GM11168 (cell line): ENCODE results near the gene GDF7.

Experiments used
- in situ Hi-C: fragments of 300-500 bp; cut with MboI; formaldehyde crosslinking; loops from one replicate; pipeline ENCODE4 v1.12.0; 2022; ENCODE audit warnings: low sequenced_read_pairs; ENCODE audit not compliant: unreplicated experiment

The GDF7 gene

DNA sequence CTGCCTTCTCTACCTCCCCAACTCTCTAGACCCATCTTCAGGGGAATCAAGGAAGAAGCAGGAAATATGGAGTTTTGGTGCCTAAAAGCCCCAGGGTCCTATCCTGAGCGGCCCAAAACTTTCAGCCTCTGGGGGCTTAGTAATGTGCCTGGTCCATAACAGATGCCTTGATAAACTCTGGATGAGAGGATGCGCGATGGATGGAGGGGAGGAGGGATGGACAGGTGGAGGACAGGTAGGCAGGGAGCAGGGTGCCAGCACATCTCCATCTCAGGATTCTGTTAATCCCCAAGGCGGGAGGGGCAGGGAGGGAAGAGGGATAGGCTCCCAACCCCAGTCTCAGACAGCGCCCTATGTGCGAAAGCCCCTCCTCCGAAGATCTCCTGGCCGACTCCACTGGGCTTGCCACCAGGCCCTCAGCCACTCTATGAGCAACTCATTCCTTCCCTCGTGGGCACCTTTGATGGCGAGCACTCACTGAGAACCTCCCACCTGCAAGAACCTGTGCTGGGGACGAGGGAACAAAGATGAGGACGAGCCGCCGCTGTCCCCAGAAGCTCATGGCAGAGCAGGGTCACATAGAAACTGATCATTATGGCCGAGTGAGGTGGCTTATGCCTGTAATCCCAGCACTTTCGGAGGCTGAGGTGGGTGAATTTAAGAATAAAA, 39.1 kb upstream of the GDF7 start:
- in situ Hi-C loops = loop anchor here (25.0 kb wide), 1 partner anchor 391 kb away; the partner anchor contains the start of gene SDC1

DNA sequence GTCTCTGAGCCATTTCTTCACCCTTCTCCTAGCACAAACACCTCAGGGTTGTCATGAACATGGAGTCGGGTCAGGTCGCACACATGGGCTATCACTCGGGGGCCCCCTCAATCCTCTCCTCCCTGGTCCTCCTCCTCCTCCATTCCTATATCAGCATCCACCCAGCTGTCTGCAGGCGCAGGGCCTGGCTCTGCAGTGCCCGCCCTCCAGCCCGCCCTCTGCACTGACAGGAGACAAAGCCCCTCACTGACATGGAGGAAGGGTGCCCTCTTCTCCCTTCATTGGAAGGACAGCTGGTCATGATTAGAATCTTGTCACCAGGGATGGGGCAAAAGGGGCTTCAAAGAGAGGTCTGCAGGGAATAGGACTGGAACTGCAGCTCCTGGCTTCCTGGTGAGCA, 37.8 kb upstream of the GDF7 start:
- in situ Hi-C loops = loop anchor here (25.0 kb wide), 1 partner anchor 392 kb away; the partner anchor contains the start of gene SDC1

DNA sequence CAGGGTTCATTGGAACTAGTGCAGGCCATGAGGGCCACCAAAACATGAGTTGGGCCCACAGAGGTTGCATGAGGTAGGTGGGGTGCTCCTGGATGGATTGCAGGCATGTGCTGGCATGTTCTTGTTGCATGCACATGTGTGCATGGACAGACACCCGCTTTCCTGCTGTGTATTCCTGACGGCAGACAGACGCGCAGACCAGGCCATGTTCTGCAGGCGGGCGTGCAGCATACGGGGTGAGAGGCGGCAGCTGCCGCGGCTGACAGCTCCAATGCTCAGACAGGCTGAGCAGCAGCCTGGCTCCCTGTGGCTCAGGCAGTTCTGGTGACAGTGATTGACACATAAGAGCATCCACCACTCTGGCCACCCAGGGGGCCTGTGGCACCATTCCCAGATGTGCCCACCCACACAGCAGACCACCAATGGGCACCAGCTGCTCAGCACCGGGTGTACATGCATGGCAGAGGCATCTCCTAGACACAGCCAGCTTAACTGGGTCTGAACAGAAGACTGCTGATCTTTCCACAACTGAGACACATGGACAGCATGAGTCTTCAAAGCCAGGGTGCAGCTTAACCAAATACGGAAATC, 37.3 kb upstream of the GDF7 start:
- in situ Hi-C loops = loop anchor here (5.0 to 25.0 kb wide), 2 partner anchors 187 to 392 kb away; partner anchors contain the start of gene SDC1

DNA sequence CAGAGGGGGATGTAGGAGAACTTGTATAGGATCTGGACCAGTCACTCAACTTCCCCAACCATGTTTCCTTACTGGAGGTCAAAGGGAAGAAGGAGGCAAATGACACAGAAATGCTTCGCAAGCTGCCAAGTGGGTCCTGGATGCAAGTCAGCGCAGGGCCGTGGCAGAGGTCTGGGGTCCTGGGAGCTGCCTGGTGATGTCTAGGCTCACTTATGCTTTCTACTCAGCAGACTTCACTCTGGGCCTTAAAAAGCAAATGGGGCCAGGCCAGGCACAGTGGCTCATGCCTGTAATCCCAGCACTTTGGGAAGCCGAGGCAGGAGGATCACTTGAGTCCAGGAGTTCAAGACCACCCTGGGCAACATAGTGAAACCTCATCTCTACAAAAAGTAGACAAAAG, 36.0 kb upstream of the GDF7 start:
- in situ Hi-C loops = loop anchor here (5.0 to 25.0 kb wide), 2 partner anchors 189 to 394 kb away; partner anchors contain the start of gene SDC1

DNA sequence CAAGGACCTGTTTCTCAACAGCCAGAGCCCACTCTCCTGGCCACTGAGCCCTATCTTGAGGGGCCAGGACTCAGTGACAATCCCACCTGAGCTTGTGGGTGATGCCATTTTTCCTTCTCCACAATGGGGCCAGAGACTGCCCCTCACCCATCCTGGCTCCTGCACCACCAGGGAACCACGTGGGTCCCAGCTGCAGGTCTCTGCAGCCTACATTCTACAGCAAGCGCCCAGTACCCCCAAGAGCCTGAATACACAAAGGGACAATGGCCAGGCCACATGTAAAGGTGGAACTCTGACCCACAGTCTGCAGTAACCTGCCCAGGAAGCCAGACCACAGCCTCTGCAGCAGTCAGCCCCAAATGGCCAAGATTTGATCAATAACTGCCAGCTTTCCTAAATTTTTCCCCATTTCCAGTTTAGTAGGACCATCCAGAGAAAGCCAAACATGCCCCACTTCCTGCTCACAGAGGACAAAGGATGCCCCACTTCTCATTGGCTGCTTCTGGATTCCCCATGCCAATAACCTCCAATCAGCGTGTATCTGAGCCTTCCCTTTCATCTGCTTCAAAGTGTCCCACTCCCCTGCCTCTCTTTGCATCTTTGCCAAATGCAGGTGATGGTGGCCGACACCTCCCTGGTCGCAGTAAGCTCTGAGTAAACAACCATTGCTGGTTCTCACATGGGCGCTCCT, 35.2 kb upstream of the GDF7 start:
- in situ Hi-C loops = loop anchor here (5.0 to 25.0 kb wide), 2 partner anchors 189 to 394 kb away; partner anchors contain the start of gene SDC1

DNA sequence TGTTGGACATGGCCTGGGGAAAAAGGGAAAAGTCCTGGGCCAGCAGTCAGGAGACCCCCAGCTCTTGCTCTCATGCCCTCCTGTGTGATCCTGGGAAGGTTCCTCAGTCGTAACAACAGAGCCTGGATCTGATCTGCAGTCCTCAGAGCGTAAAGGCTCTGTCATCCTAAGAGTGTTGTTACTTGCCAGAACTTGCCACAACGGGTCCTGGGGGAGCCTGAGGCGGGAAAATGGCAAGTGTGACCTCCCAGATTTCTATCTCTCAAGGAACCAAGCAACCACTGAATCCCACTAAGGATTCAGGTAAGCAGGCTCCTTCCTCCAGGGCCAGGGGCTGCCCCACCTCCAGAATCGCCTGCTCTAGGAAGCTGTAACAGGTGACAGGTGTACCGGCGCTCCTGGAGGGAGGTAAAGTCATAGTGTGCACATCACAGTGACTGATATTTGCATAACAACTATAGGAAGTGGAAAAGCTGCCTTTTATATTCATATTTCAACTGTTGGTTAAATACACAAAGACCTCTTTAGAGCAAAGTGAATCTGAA, 34.4 kb upstream of the GDF7 start:
- in situ Hi-C loops = loop anchor here (5.0 to 25.0 kb wide), 2 partner anchors 190 to 395 kb away; partner anchors contain the start of gene SDC1

DNA sequence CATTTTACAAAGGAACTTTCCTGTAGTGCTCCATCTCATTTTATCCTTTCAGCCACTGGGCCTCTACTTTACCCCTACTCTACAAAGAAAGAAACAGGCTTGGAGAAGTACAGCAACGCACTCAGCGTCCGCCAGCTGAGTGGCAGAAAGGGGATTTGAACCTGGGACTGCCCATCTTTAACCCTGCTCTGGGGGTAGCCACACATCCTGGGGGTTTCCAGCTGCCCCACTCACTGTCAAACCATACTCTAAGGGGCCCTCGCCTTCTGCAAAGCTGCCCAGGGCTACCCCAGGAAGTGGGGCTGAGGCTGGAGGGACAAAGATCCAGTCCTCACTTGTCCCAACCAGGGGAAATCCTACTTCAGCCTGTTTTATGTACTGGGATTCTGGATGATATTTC, 33.9 kb upstream of the GDF7 start:
- in situ Hi-C loops = loop anchor here (5.0 to 25.0 kb wide), 2 partner anchors 191 to 396 kb away; partner anchors contain the start of gene SDC1

DNA sequence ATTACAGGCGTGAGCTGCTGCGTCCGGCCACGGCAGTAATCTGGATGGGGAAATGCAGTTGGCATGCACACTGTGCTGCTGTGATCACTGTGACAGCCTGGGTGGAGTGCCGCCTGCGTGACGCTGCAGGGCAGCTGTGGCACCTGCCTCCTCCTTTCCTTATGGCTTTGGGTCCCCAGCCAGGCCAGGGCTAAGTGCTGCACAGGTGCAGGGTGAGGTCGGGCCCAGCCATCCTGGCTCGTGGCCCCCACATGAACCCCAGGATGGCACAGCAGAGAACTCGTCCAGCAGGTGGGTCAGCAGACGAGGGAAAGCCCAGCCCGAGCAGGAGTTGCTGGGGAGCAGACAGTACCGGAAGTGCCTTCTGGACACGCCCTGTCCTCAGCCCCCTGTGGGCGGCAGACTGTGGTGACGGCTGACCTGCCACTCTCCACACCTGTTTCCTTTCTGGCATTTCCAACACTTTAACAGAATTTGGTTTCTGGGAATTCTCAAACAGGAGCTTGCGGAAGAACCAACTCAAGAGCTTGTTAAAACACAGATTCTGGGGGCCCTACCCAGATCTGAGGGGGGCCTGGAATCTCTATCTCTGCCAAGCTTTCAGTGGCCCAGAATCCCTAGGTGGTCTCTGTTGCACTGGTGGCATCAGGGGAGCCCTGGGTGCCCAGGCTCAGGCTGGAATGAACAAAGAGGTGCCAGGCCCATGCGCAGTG, 33.0 kb upstream of the GDF7 start:
- in situ Hi-C loops = loop anchor here (5.0 to 25.0 kb wide), 2 partner anchors 192 to 397 kb away; partner anchors contain the start of gene SDC1

DNA sequence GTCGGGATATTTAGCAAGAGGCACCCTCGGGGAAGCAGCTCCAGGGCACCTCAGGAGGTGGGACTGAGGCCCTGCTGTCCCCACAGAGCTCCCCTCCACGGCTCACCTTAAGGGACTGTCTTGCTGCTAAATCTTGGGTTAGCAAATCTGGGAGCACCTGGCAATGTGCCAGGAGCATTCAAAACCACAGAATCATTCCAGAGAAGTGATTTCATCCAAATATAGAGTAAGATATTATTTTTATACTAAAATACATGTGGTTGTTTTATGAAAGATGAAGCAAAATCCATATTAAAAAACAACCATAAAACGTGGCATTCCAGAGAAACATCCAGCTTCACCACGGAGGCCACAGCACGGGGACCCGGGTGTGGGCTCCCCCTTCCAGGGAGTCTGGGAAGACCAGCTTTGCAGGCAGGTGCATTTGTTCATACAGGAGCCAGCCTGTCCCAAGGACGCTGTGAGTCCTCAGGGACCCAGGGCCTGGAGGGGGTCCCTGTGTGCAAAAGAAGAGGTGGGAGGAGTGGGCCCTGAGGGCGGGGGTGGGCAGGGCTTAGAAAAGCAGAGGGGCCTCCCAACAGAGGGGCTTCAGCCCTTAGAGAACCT, 32.3 kb upstream of the GDF7 start:
- in situ Hi-C loops = loop anchor here (5.0 to 25.0 kb wide), 2 partner anchors 192 to 397 kb away; partner anchors contain the start of gene SDC1

DNA sequence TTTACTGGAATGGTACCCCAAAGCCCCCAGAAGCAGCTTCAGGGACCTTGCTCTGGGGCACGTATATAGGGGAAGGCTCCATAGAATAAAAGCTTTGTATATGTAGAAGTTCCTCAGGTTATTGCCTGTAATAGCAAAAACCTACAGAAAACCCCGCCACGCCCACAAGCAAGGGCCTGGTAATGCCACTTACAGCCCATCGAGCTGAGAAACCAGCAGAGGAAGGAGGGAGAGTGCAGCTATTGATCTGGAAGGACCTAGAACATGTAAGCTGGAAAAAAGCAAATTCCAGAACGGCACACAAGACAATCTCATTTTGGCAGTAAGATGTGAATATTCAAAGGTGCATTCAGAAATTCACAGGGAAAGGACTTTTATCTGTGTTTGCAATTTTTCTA, 31.8 kb upstream of the GDF7 start:
- in situ Hi-C loops = loop anchor here (25.0 kb wide), 1 partner anchor 398 kb away; the partner anchor contains the start of gene SDC1

DNA sequence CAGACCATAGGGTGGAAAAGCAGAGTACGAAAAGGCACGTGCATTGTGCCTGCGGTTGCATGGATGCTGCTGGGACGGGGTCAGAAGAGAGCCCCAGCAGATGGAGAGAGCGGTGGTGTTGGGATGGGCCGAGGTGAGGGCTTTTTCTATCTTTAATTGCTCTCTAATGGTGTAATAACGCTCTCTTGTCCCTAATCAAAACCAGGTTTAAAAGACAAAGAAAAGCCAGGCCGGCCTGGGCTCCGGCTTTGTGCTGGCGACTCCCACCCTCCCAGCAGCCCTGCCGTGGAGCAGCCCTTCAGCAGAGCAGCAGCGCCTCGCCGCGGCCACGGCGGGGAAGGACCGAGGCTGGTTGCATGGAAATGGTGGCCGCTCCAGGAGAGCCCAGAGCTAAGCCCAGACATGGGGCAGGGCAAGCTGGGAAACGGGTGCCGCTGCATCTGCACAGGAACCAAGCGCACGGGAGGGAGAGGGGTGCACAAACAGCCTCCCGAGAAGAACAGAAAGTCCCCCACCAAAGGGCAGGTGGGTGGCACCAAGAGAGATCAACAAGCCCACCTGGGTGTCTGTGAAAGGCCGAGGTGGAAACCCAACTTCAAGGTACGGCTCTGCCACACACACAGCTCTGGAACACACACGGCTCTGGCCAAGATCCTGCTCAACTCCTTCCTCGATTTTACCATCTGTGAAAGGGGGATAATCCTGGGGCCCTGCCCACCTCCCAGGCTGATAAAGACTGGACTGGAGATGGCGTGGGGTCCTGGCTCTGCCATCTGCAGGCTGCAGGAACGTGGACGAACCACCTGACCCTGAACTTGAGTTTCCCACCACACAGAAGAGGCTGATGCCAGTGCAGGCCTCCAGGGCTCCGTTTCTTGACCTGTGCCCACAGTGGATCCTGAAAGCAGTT, 31.0 kb upstream of the GDF7 start:
- in situ Hi-C loops = loop anchor here (25.0 kb wide), 1 partner anchor 399 kb away; the partner anchor contains the start of gene SDC1

DNA sequence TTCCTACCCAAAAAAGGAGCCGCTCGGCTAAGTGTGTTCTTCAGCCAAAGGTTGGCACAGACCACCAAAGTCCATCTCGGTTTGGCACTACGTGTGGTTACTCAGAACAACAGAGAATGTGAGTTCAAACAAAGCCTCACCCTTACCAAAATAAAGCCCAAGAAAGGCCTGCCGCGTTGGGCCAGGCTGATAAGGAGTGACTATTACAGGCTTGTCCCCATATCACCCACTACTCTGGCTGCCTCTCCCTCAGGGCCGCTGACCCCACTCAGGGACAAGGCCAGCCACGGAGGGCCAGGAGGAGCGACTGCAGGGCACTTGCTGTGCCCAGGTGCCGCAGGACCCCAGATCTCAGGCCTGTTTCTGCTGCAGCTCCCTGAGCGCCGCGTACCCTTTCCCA, 29.8 kb upstream of the GDF7 start:
- in situ Hi-C loops = loop anchor here (25.0 kb wide), 1 partner anchor 400 kb away; the partner anchor contains the start of gene SDC1

DNA sequence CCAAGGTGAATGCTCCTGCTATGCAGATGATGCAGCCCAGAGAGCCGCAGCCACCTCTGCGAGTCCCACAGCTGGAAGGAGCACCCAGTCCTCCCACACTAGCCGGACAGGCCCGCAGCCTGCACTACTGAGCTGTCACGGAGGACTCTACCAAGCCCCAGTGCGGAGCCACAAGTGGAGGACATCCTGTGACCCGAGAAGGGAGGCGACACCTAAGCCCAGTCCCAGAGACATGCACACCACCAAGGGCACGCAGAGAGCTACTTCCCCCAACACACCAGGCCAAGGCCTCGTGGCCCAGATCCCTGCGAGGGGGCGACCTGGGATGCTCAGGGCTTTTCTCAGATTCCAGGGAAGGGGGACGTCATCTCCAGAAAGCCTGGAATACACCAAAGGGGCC, 28.9 kb upstream of the GDF7 start:
- in situ Hi-C loops = loop anchor here (25.0 kb wide), 1 partner anchor 401 kb away; the partner anchor contains the start of gene SDC1

DNA sequence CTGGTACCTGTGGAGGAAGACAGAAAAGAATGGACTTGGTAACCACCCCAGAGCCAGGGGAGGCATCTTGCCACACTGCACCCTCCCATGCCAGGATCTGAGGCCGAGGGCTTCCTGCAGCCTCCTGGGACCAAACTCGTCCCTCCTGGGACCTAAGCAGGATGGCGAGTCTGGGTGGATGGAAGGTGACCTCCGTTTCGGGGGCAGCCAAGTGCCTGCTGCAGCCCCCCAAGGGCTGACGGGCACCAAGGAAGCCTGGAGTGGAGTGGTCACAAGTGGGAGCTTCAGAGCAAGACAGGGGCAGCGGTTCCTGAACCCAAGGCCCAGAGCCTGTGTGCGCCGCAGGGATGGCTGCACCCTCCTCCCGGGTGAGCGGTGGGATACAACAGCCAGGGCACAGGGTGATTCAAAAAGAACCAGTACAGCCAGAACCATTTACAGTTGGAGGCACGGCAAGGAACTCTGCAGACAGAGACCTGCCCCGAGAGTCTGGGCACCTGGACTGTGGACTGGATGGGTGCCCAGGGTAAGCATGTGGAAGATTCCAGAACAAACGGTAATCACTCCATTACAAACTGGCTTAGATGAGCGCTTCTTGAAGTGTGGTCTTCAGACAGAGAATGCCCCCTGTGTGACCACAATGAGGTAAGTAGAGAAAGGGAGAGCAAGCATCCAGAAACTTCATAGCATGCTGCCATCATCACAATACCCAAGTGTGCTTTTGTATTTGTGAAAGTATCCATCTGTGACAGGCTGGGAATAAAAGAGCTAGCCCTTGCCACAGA, 28.1 kb upstream of the GDF7 start:
- in situ Hi-C loops = loop anchor here (25.0 kb wide), 1 partner anchor 402 kb away; the partner anchor contains the start of gene SDC1

DNA sequence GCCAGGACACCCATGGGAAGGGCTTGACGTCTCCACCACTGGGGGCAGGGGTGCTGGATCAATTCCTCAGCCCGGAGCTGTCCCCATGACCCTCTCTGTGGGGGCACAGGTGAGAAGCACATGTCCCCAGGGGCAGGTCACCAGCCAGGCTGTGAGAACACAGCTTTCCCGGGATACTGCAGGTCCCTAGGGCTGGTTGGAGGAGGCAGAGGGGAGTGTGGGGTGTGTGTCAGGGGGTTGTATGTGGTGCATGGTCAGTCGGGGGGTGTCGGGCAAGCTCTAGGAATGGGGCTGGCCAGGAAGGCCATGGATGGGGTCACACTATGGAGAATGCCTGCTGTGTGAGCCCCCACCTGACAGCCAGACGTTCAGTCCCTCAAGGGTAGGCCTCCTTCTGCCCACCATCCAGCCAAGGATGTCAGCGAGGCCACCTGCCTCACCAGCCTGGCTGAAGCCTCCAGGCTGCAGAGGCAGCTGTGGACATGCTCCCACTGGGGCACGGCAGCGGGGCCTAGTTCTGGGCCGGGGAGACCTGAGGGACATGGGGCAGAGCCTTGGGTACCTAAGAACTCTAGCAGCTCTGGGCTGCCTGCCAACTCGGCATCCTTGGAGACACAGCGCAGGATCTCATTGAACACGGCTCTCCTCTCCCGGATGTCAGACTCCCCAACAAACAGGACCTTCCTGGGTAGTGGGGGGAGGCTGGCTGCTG, 26.4 kb upstream of the GDF7 start:
- in situ Hi-C loops = loop anchor here (25.0 kb wide), 1 partner anchor 403 kb away; the partner anchor contains the start of gene SDC1

DNA sequence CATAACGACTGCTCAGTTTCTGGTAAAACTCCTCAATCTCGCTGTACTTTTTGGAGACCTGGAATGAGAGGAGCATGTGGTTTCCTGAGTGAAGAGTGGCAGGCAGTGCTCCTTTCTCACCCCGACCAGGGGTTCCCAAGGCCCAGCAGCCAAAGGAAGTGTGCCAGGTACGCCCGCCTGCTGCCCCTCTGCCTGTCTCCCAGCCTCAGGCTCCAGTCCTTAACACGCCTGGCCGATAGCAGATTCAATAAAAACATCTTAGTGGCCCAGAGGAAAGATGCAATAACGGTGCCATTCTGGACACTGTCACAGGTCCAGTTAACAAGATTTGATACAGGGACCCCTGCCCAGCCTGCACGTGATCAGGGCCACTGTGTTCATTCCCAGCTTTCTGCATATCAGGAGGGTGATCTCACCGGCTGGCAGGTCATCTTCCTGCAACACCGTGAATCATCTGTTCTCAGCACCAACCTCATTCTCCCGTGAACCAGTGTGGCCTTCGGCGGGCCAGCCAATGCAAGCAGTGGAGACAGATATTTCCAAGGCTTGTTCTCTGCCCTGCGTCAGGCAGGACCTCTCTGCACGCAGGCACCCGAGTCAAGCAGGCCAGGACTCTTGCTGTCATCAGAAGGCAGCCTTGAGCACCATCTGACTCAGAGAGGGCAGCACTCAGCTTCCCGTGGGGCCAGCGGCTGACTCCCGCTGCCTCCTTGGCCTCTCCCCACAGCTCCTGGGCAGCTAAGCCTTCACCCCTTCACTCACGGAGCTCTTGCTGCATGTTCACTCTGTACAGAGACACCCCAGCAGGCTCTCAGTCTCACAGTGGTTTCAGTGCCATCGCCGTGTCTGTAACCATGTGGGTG, 25.6 kb upstream of the GDF7 start:
- in situ Hi-C loops = loop anchor here (25.0 kb wide), 1 partner anchor 404 kb away; the partner anchor contains the start of gene SDC1
